NCI-H128 (cell line): ENCODE measurements around the gene SYP.
"Not testable (repeated sequence)": the region's sequence is repeated elsewhere in the genome, so short reads cannot be mapped to it uniquely, and the experiment has no call there.

ENCODE experiments used
- DNase-seq: peaks from one replicate; lab custom pipeline; 2025; ENCODE audit not compliant: unreplicated experiment; lab: John Stamatoyannopoulos, UW

SYP gene

DNA sequence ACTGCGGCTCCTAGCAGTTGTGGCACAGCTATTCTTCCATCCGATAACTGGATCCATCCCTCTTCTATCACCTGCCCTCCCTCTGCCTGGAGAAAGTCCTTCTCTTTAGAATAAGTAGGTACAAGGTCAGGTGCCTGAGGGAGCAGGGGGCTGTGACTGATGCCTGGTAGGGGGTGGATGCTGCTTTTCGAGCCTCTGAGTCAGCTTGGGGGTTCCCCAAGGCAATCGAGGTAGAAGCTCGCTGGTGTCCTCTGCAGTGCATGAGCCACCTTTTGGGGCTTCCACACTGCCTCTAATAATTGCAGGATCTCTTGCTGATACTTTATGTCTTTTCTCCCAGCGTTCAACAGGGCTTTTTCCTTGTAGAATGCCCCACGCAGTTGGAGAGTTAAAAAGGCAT lies 56.8 kb downstream of the SYP start:
- not testable (repeated sequence) for DNase-seq

DNA sequence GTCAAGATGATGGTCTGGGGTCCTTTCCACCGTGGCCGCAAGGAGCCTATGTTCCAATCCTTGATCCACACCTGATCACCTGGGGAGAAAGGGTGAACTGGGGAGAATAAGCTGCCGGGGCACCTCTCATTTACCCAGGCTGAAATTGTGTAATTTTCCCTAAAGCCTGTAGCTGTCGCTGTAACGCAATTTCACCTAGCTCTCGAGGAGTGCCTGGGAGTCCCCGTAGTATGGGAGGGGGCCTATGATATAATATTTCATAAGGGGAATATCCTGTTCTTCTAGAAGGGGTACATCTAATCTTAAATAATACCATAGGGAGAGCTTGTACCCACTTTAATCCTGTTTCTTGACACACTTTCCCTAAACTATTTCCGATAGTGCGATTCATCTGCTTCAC lies 57.7 kb downstream of the SYP start:
- DNase-seq, result not testable (repeated sequence)

DNA sequence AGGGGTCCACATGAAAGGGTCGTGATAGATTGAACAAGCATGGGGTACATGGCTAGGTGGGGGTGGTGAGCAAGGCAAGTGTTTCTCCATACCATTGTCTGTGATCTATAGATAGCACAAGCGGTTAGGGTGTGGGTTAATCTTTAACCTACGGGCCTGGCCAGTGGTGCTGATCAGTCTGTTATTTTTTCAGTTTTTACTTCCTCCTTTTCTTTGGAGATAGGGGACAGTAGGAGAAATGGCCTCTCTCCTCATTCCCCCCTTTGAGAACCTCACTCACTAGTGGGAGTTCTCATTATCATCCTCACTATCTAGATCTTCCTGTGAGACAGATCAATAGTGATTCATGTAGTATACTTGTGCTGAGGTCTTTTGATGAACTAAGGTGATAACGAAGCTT lies 60.3 kb downstream of the SYP start:
- DNase-seq, result no peak
